GM19324 (cell line): ENCODE data around the gene TESPA1.
"Not testable (repeated sequence)": the region's sequence is repeated elsewhere in the genome, so short reads cannot be mapped to it uniquely, and the experiment has no call there.

Source experiments
- ATAC-seq: cut with Tn5 transposase; IDR thresholded peaks from one replicate; pipeline ENCODE4 v1.9.1; 2021; ENCODE audit warnings: mild to moderate bottlenecking, moderate library complexity; ENCODE audit not compliant: unreplicated experiment, low FRiP score

Gene TESPA1

GRCh38 chr12:54954228-54954627 lies 30.3 kb downstream of the TESPA1 start:
- no peak for ATAC-seq

- no peak for ATAC-seq
Measured at GRCh38 chr12:54950071-54950727, 34.4 kb downstream of the TESPA1 start.

DNA sequence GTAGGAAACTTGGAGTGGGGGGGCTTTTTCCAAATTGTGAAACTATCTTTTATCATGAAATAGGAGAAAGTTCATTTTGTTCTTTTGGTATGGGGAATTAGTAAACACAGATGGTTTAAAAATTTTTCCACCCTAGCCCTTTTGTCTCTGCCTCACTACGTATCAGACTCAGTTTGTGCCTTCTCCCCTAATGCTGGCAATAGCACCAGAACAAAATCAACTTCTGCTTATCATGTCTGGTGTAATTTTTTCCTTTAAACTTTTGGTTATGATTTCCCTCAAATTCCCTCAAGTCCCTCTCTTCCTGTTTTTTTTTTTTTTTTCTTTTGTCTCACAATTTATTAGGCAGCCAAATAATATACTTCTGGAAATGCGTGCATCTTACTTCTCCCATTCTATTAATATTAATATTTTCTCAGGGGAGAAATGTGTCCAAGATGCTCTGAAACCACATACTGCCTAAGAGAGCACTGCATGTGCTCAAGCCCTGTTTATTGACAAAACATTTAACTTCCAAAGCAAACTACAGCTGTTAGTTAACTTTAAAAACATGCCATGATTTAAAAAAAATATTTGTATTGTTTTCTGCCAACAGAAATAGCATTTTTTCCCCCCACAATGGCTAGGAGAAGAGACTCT lies 35.4 kb downstream of the TESPA1 start:
- ATAC-seq: no peak

GRCh38 chr12:54948171-54948570 lies 36.4 kb downstream of the TESPA1 start:
- ATAC-seq: no peak

DNA sequence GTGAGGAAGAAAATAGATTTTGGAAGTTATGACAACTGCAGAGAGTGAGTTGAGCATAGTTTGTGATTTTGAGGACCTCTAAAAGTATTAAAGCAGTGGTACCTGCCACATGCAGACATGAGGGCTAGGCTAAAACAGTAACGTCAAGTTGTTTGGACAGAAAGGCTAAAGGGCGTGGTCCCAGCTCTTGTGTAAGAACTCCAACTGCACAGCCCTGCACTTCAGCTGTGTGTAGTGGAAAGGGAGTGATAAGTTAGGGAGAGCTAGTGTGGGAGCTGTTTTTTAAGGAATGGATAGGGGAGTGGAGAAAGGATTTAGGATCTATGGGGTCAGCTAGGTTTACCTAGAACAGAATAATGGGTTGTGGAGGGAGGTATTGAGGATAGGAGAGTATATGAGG lies 39.5 kb downstream of the TESPA1 start:
- no peak for ATAC-seq

DNA sequence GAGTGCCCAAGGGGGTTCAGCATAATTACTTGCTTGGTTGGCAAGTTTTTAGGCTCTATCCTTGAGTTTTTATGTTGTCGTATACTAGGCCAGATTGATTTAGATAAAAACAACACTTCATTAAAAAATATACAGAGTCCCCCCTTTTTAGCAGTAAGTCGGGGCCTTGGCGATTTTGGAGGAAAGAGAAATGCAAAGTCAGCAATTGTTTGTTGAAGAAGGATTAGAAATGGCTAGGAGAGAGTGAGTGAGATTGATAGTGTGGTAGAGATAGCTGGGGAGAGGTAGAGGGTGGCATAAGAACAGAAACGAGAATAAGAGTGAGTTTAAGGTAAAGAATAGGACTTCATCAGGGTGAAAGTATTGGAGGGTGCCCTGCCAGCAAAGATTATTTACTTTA lies 41.3 kb downstream of the TESPA1 start:
- ATAC-seq: not testable (repeated sequence)

- ATAC-seq: no peak
Measured at GRCh38 chr12:54941659-54942058, 42.9 kb downstream of the TESPA1 start.

GRCh38 chr12:54940727-54941315 lies 43.7 kb downstream of the TESPA1 start:
- no peak for ATAC-seq

DNA sequence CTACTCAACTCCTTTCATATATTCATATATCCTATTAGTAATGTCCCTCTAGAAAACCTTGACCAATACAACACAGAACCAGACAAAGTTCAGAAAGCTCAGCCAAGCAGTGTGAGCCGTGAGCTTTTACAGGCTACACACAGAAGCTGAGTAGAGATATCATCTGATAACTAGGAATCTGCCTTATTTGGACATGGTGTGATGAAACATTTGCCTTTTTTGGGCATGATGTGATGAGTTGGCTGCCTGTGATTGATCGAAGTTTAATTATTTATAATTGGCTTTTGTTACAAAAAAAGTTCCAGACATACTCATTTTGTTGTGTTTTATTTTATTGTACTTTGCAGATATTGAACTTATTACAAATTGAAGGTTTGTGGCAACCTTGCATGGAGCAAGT lies 46.6 kb downstream of the TESPA1 start:
- ATAC-seq: no peak

DNA sequence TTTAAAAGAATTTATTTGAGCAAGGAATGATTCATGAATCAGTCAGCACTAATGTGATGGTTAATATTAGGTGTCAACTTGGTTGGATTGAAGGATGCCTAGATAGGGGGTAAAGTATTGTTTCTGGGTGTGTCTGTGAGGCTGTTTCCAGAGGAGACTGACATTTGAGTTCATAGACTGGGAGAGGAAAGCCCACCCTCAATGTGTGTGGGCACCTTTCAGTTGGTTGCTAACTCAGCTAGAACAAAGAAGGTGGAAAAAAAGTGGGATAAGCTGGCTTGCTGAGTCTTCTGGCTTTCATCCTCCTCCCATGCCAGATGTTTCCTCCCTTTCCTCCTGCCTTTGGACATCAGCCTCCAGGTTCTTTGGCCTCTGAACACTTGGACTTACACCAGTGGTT lies 47.2 kb downstream of the TESPA1 start:
- no peak for ATAC-seq

DNA sequence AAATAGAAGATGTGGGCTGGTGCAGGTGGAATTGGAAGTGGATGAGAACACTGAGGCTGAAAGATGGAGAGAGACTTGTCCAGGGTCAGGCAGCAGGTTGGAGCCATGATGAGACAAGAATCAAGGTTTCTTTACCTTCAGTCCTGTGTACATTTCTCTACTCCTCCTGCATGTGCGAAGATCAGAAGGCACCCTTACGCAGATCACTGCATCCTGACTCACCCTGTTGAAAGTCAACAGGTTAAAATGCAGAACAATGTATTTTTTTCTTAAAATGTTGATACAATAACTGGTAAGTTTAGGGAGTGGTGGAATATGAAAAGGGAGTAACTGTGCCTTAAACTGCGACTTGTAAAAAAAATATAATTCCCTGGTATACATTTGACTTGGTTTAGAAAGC lies 47.8 kb downstream of the TESPA1 start:
- ATAC-seq: no peak

DNA sequence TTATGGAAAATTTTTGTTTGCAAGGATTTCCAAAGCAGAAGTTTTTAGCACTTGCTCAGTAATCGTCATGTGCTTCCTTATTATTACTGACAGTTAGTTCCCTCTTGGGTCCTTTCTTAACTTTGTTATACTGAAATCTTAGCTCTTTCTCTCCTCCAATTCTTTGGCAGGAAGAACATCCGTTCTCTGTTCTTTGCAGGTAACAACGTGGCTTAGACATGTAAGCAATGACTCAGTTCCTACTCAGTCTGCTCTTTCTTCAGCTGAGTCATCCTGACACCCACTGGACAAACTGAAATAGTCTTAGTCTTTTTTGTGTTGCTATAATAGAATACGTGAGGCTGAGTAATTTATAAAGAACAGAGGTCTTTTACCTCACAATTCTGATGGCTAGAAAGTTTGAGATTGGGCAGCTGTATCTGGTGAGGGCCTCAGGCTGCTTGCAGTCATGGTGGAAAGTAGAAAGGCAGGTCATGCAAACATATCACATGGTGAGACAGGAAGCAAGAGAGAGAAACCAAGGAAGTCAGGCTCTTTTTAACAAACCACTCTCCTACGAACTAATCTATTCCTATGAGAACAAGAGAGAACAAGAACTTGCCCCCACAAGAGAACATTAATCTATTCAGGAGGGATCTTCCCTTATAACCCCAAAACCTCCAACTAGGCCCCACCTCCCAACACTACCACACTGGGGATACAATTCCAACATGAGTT lies 49.2 kb downstream of the TESPA1 start:
- no peak for ATAC-seq

GRCh38 chr12:54934419-54934818 lies 50.1 kb downstream of the TESPA1 start:
- no peak for ATAC-seq

DNA sequence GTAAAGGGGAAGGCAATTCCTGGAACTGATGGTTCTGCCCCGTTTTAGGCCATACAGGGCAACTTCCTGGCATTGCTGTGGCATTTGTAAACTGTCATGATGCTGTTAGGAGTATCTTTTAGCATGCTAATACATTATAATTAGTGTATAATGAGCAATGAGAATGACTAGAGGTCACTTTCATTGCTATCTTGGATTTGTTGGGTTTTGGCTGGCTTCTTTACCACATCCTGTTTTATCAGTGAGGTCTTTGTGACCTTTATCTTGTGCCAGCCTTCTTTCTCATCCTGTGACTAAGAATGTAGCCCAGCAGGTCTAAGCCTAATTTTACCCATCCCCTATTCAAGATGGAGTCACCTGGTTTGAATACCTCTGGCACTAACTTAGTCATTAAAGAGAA lies 51.2 kb downstream of the TESPA1 start:
- ATAC-seq: no peak

DNA sequence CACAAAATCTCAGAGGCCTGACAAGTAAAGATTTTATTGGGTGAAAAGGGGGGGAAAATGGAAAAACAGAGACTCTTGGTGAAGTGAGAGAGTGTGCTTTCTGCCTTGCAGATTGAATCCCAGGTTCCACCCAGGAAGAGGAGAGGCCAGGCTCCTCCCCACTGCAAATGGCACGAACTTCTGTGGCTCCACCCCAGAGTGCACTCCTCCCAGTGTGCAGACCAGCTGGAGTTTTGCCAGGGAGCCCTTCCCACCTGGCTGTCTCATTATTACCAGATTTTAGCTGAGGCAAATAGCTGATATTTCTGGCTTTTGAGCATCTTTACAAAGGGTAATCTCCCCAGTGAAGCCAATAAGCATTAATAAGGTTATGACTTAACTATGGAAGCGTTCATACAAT lies 51.9 kb downstream of the TESPA1 start:
- no peak for ATAC-seq

- ATAC-seq: no peak
Measured at GRCh38 chr12:54932038-54932437, 52.5 kb downstream of the TESPA1 start.

DNA sequence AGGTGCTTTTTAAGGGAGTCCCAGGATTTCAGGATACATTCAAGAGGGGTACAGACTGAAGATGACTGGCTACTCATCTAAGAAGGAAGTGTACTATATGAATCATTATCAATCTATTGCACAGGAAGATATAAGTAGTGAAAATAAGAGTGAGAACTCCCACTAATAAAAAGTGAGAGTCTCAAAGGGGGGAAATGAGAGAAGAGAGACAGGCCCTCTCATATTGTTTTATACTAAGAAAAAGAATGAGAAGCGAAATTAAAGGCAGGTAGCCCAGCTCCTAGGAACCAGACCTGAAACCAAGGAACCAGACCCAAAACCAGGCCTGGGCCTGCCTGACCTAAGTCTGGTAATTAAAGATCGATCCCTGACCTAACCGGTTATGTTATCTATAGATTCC lies 54.6 kb downstream of the TESPA1 start:
- ATAC-seq: no peak

GRCh38 chr12:54926246-54926645 lies 58.3 kb downstream of the TESPA1 start:
- ATAC-seq: no peak

DNA sequence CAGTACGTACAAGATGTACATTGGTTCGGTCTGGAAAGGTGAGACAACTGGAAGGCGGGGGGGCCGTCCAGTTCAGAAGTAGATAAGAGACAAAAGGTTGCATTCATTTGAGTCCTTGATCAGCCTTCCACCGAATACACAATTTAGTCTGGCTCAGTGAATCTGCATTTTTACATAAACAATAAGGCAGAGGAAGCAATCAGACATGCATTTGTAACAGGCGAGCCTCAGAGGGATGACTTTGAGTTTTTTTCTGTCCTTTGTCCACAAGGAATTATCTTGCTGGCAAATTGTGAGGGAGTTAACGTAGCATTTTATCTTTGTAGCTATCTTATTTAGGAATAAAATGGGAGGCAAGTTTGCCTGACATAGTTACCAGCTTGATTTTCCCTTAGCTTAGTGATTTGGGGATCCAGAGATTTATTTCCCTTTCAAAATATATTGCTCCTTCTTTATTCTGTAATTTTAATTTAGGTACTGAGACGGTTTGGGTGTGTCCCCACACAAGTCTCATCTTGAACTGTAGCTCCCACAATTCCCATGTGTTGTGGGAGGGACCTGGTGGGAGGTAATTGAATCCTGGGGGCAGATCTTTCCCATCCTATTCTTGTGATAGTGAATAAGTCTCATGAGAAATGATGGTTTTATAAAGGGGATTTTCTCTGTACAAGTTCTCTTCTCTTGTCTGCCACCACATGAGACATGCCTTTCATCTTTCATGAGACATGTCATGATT lies 59.4 kb downstream of the TESPA1 start:
- ATAC-seq: no peak

GRCh38 chr12:54917001-54917488 lies 67.5 kb downstream of the TESPA1 start:
- no peak for ATAC-seq
